OCI-LY7 (cell line): ENCODE data around the gene MYH6. TPM values are rescaled to one million over a fixed set of nuclear protein-coding genes. Genes with fewer than 3 reads are reported as not detected.
"Not testable (repeated sequence)": the region's sequence is repeated elsewhere in the genome, so short reads cannot be mapped to it uniquely, and the experiment has no call there.

ENCODE experiments used
- BruUV-seq: library from RNA; stranded (reverse); fragments of 400-500 nt; replicated peaks from 2 replicates; lab custom pipeline; 2021; lab: Mats Ljungman, UMichigan
- CTCF ChIA-PET: fragments of 300-600 bp; sonication (Branson Sonifier 250); formaldehyde crosslinking; loops from one replicate; lab custom pipeline; 2022; ENCODE audit warnings: antibody characterized with exemption; ENCODE audit not compliant: unreplicated experiment; lab: Charles Lee
- POLR2A ChIA-PET: fragments of 300-600 bp; sonication (Branson Sonifier 250); formaldehyde crosslinking; loops from one replicate; lab custom pipeline; 2022; ENCODE audit warnings: antibody characterized with exemption; lab: Charles Lee
- DNase-seq: peaks from one replicate; pipeline ENCODE4 v3.0.0-alpha.2; 2015; ENCODE audit warnings: low spot score
- H2AFZ ChIP-seq: fragments of 200-600 bp; sonication (generic), shearing (Covaris generic); 2 replicates; pipeline ENCODE4 v1.6.1; 2014; ENCODE audit warnings: mild to moderate bottlenecking, antibody characterized with exemption, low read length, moderate library complexity
- H3K27ac ChIP-seq: fragments of 200-600 bp; sonication (generic); 2 replicates; pipeline ENCODE4 v1.5.1; 2014; ENCODE audit warnings: mixed run types, low read depth, mild to moderate bottlenecking, moderate library complexity, low read length, inconsistent platforms; ENCODE audit not compliant: poor library complexity, severe bottlenecking
- H3K36me3 ChIP-seq: fragments of 200-600 bp; sonication (generic); 2 replicates; pipeline ENCODE4 v1.6.1; 2014; ENCODE audit warnings: mild to moderate bottlenecking, antibody characterized with exemption, low read length, moderate library complexity, mixed read lengths; ENCODE audit not compliant: insufficient read depth
- H3K4me1 ChIP-seq: fragments of 200-600 bp; sonication (generic); 2 replicates; pipeline ENCODE4 v1.5.1; 2014; ENCODE audit warnings: mild to moderate bottlenecking, low read length; ENCODE audit not compliant: insufficient read depth, poor library complexity, severe bottlenecking
- H3K4me2 ChIP-seq: fragments of 200-600 bp; sonication (generic); 2 replicates; pipeline ENCODE4 v1.6.1; 2014; ENCODE audit warnings: mild to moderate bottlenecking, low read length
- H3K4me3 ChIP-seq: fragments of 200-600 bp; sonication (generic); 2 replicates; pipeline ENCODE4 v1.5.1; 2014; ENCODE audit warnings: mild to moderate bottlenecking, low read depth, low read length; ENCODE audit not compliant: poor library complexity, severe bottlenecking
- H3K79me2 ChIP-seq: fragments of 200-600 bp; sonication (generic); 2 replicates; pipeline ENCODE4 v1.6.1; 2016; ENCODE audit warnings: low read depth, mild to moderate bottlenecking, low read length, moderate library complexity, mixed read lengths; ENCODE audit not compliant: insufficient read depth
- H3K9me2 ChIP-seq: fragments of 200-600 bp; sonication (generic); 2 replicates; pipeline ENCODE4 v1.6.1; 2016; ENCODE audit warnings: mild to moderate bottlenecking, low read length, mixed read lengths; ENCODE audit not compliant: insufficient read depth
- H3K9me3 ChIP-seq: fragments of 200-600 bp; sonication (generic); 2 replicates; pipeline ENCODE4 v1.6.1; 2014; ENCODE audit warnings: mild to moderate bottlenecking, mixed run types, low read length, mixed read lengths
- H4K20me1 ChIP-seq: fragments of 200-600 bp; sonication (generic); 2 replicates; pipeline ENCODE4 v1.6.1; 2014; ENCODE audit warnings: mild to moderate bottlenecking, antibody characterized with exemption, low read length, moderate library complexity, mixed read lengths; ENCODE audit not compliant: insufficient read depth
- CTCF ChIP-seq: fragments of 200-600 bp; sonication (generic); conservative IDR thresholded peaks from 2 replicates; pipeline ENCODE4 v1.5.1; 2014; ENCODE audit warnings: mild to moderate bottlenecking, antibody characterized with exemption, low read length, moderate library complexity, mixed read lengths
- EZH2phosphoT487 ChIP-seq: fragments of 200-600 bp; sonication (generic); IDR thresholded peaks from 2 replicates; pipeline ENCODE4 v1.6.1; 2018; ENCODE audit warnings: low read depth, borderline replicate concordance, mild to moderate bottlenecking, mixed run types, antibody characterized with exemption, low read length, moderate library complexity, mixed read lengths
- intact Hi-C: fragments of 100-400 bp; cut with micrococcal nuclease; formaldehyde crosslinking; loops from one replicate; pipeline ENCODE4 v1.10.0; 2022; ENCODE audit not compliant: unreplicated experiment
- total RNA-seq, 2 experiments: library from RNA; depleted of rRNA in 1 of 2; stranded (reverse); fragments of >200 nt in 1 of 2; shearing (Covaris generic) in 1 of 2; gene quantifications; 2 replicates each; pipeline ENCODE4 v1.2.3, GENCODE V29; 2014 to 2022

Gene MYH6
- total RNA-seq, 2 experiments from 2014 or later = not detected

- TF ChIP-seq CTCF (no peak), EZH2phosphoT487 (no peak)
- Histone ChIP-seq H3K9me2 (no peaks in the 10 kb centered on the region), H3K9me3 (no peaks in the 10 kb centered on the region), H3K4me2 (no peak overlapping the region), H3K4me1 (no peaks in the 10 kb centered on the region), H4K20me1 (no peaks in the 10 kb centered on the region), H2AFZ (no peak overlapping the region), H3K4me3 (no peak overlapping the region), H3K27ac (no peak overlapping the region), H3K36me3 (no peaks in the 10 kb centered on the region), H3K79me2 (no peaks in the 10 kb centered on the region)
- POLR2A ChIA-PET = interaction anchor here (0.6 kb wide), 2 partner anchors 27 to 136 kb away, joined by 3 to 5 read pairs; no protein-coding TSS in a partner anchor
- no TSS peak for BruUV-seq
- CTCF ChIA-PET = no interaction called here
- DNase-seq = no peak
- intact Hi-C loops = no loop called here
Measured at GRCh38 chr14:23386999-23387398, 21.1 kb downstream of the MYH6 start.

GRCh38 chr14:23386266-23386657, 21.8 kb downstream of the MYH6 start:
- POLR2A ChIA-PET = interaction anchor here (0.6 kb wide), 1 partner anchor 136 kb away, joined by 5 read pairs; no protein-coding TSS in a partner anchor
- H4K20me1 ChIP-seq, intact Hi-C loops, H2AFZ ChIP-seq, BruUV-seq, DNase-seq, H3K36me3 ChIP-seq, H3K4me2 ChIP-seq, H3K4me3 ChIP-seq, H3K9me3 ChIP-seq, H3K4me1 ChIP-seq, CTCF ChIA-PET, H3K9me2 ChIP-seq, H3K79me2 ChIP-seq, H3K27ac ChIP-seq: not testable (repeated sequence)

GRCh38 chr14:23385642-23386265, 22.3 kb downstream of the MYH6 start:
- H3K27ac ChIP-seq = no peak overlapping the region
- no peaks in the 10 kb centered on the region for H3K9me3 ChIP-seq
- H3K4me3 ChIP-seq = no peak overlapping the region
- H2AFZ ChIP-seq = no peak overlapping the region
- H3K9me2 ChIP-seq = no peaks in the 10 kb centered on the region
- no peaks in the 10 kb centered on the region for H4K20me1 ChIP-seq
- no peaks in the 10 kb centered on the region for H3K4me1 ChIP-seq
- intact Hi-C loops = no loop called here
- no TSS peak for BruUV-seq
- ChIA-PET CTCF (no interaction called here), POLR2A (no interaction called here)
- no peaks in the 10 kb centered on the region for H3K79me2 ChIP-seq
- DNase-seq = no peak
- no peaks in the 10 kb centered on the region for H3K36me3 ChIP-seq
- no peak overlapping the region for H3K4me2 ChIP-seq
- no peak for TF ChIP-seq EZH2phosphoT487
- TF ChIP-seq CTCF = no peak
